Thyroid gland (tissue), 4 donors: ENCODE results near the gene MGMT. TPM values are rescaled to one million over a fixed set of nuclear protein-coding genes. Genes with fewer than 3 reads are reported as not detected.

ENCODE experiments used
- DNase-seq, 2 donors: peaks; one replicate each; pipeline ENCODE4 v3.0.0-alpha.2; 2019
- H3K27ac ChIP-seq, 3 donors: fragments of 200-600 bp; sonication (generic); 1 replicate in 2 of 3; 2 replicates in 1 of 3; pipeline ENCODE4 v1.5.1; 2016 to 2019; ENCODE audit warnings: mild to moderate bottlenecking in 1 of 3, moderate library complexity in 1 of 3
- H3K27me3 ChIP-seq: fragments of 200-600 bp; sonication (generic); one replicate; pipeline ENCODE4 v1.5.1; 2019
- H3K36me3 ChIP-seq, 2 donors: fragments of 200-600 bp; sonication (generic); one replicate each; pipeline ENCODE4 v1.5.1; 2016 to 2019
- H3K4me1 ChIP-seq, 2 donors: fragments of 200-600 bp; sonication (generic); one replicate each; pipeline ENCODE4 v1.5.1; 2017 to 2019
- H3K4me3 ChIP-seq, 3 donors: fragments of 200-600 bp; sonication (generic); replicated peaks in 1 of 3; 1 replicate in 2 of 3; 2 replicates in 1 of 3; pipeline ENCODE4 v1.5.1; 2016; ENCODE audit warnings: mild to moderate bottlenecking in 1 of 3
- H3K9me3 ChIP-seq: fragments of 200-600 bp; sonication (generic); one replicate; pipeline ENCODE4 v1.5.1; 2017
- POLR2A ChIP-seq, 2 donors: fragments of 450-650 bp; IDR thresholded peaks; one replicate each; pipeline ENCODE4 v1.6.1; 2017; ENCODE audit warnings: antibody characterized with exemption in 2 of 2, mild to moderate bottlenecking in 2 of 2, moderate library complexity in 1 of 2
- WGBS, 2 donors: methylation state at CpG; one replicate each; pipeline ENCODE4 v1.1.5; 2017; 5-methylcytosine and 5-hydroxymethylcytosine counted together
- intact Hi-C: fragments of 100-400 bp; cut with DNase I; formaldehyde crosslinking; loops from one replicate; pipeline ENCODE4 v1.15.1; 2023
- total RNA-seq, 4 donors: library from RNA; depleted of rRNA; stranded (reverse); fragments of >200 nt; gene quantifications; one replicate each; pipeline ENCODE4 v1.2.3, GENCODE V29; 2016
- TF ChIP-seq, protein P1 (sequence below), 6 experiments: fragments of 200-600 bp in 3 of 6; fragments of 450-650 bp in 3 of 6; sonication (generic) in 3 of 6; IDR thresholded peaks; one replicate each; pipeline ENCODE4 v1.5.1; 2016 to 2019; ENCODE audit warnings: antibody characterized with exemption in 6 of 6, mild to moderate bottlenecking in 2 of 6, inconsistent platforms in 1 of 6, moderate library complexity in 1 of 6

The MGMT gene
- total RNA-seq, 4 donors from 2014 or later: 17.6 to 48.7 (median 30.7) TPM

DNA sequence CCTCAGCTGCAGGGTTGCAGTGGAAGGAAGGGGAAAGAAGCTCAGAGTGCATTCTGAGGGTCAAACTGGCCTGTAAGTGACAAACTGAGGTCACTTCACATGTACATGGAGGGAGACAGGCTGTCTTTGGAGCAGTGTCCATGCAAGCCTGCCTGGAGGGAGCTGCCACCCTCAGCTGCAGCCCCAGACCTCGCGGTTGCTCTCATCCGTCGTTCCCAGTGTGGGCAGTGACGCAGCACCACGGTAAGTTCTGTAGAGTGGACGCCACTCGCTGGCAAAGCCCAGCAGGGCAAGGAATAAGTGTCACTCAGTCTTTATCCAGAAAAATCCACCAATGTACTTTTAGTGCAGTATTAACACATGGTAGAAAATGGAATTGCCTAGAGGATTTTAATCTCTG lies 225.7 kb downstream of the MGMT start:
- TF ChIP-seq, protein P1, sequence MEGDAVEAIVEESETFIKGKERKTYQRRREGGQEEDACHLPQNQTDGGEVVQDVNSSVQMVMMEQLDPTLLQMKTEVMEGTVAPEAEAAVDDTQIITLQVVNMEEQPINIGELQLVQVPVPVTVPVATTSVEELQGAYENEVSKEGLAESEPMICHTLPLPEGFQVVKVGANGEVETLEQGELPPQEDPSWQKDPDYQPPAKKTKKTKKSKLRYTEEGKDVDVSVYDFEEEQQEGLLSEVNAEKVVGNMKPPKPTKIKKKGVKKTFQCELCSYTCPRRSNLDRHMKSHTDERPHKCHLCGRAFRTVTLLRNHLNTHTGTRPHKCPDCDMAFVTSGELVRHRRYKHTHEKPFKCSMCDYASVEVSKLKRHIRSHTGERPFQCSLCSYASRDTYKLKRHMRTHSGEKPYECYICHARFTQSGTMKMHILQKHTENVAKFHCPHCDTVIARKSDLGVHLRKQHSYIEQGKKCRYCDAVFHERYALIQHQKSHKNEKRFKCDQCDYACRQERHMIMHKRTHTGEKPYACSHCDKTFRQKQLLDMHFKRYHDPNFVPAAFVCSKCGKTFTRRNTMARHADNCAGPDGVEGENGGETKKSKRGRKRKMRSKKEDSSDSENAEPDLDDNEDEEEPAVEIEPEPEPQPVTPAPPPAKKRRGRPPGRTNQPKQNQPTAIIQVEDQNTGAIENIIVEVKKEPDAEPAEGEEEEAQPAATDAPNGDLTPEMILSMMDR (IDR thresholded peaks at IDR 0.05): no peak
- TF ChIP-seq POLR2A (IDR thresholded peaks at IDR 0.05): no peak
- H3K27ac ChIP-seq: no peak overlapping the region
- WGBS, 2 donors: 89 to 91% methylated on average over 8 of the region's 8 CpGs
- no peaks in the 10 kb centered on the region for H3K27me3 ChIP-seq
- intact Hi-C loops: no loop called here
- DNase-seq: no peak
- no peak overlapping the region for H3K4me3 ChIP-seq
- no peaks in the 10 kb centered on the region for H3K9me3 ChIP-seq
- peaks cover 0 to 4% of the 10 kb centered on the region in 2 donors for H3K4me1 ChIP-seq
- no peaks in the 10 kb centered on the region for H3K36me3 ChIP-seq

DNA sequence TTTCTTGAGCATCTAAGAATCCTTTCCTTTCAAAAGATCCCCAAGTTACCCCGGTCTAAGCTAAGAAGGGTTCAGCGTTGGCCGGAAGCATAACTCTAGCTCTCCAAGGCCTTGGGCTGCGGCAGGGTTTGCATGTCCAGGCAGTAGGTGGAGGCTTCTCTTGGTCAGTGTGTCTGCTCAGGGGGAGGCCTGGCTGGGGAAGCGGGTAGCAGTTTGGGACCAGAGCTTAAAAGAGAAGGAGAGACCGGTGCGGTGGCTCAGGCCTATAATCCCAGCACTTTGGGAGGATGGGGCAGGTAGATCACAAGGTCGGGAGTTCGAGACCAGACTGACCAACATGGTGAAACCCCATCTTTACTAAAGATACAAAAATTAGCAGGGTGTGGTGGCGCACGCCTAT lies 226.3 kb downstream of the MGMT start:
- 97 to 99% methylated on average over 11 of the region's 11 CpGs for WGBS, 2 donors
- TF ChIP-seq, protein P1 (IDR thresholded peaks at IDR 0.05): no peak
- no peak for TF ChIP-seq POLR2A (IDR thresholded peaks at IDR 0.05)
- intact Hi-C loops: no loop called here

DNA sequence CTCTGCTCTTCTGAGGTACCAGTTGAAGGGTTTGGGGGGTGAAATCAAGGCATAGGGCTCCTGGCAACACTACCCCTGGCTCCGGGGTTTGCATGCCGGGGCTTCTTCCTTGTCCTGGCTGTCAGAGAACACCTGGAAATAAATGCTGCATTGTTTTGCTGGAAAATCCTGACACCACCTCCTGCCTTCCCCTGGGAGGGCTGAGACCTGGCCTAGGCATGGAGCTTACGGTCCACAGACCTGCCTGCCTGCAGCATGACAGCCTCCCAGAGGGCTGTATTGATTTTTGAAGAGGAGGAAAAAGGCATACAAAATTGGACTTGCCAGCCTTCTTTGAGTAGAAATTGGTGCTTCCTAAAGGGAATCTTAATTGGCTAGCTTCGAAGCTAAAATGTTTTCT lies 227.1 kb downstream of the MGMT start:
- Histone ChIP-seq H3K9me3 (no peaks in the 10 kb centered on the region), H3K27ac (no peak overlapping the region), H3K36me3 (no peaks in the 10 kb centered on the region), H3K27me3 (no peaks in the 10 kb centered on the region), H3K4me3 (no peak overlapping the region), H3K4me1 (peaks cover 0 to 4% of the 10 kb centered on the region in 2 donors)
- 62 to 78% methylated on average over 4 of the region's 4 CpGs for WGBS, 2 donors
- intact Hi-C loops: no loop called here
- no peak for DNase-seq
- TF ChIP-seq, protein P1 (IDR thresholded peaks at IDR 0.05): no peak
- TF ChIP-seq POLR2A (IDR thresholded peaks at IDR 0.05): no peak

More for the DNA sequence above, 226.3 kb downstream of the MGMT start:
- Histone ChIP-seq H3K27ac (no peak overlapping the region), H3K9me3 (no peaks in the 10 kb centered on the region), H3K27me3 (no peaks in the 10 kb centered on the region), H3K4me1 (peaks cover 0 to 4% of the 10 kb centered on the region in 2 donors), H3K4me3 (no peak overlapping the region), H3K36me3 (no peaks in the 10 kb centered on the region)
- DNase-seq: no peak

DNA sequence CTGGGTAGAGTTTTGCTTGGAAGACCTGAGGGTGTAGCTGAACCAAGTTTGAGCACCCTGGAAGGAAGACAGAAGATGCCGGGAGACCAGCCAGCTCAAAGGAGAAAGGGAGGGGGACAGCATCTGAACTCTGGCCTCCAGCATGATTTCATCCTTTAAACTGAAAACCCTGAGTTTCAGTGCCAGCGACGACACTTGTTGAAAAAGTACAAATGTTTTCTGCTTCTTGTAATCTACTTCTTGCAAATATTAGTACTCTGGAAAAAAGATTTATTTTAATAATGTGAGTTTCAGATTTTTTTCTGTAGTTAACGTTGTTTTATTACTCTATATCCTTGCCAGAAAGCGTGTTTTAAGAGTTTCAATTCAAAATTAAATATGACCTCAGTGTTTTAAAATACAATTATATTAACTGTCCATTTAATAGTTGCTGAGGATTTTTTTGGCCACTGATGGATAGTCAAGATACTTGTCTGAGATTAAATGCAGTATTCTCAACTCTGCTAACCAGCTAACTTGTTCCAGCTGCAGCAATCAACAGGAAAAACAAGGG lies 227.7 kb downstream of the MGMT start:
- Histone ChIP-seq H3K4me1 (peaks cover 0 to 4% of the 10 kb centered on the region in 2 donors), H3K36me3 (no peaks in the 10 kb centered on the region), H3K27me3 (no peaks in the 10 kb centered on the region), H3K27ac (no peak overlapping the region), H3K9me3 (no peaks in the 10 kb centered on the region), H3K4me3 (no peak overlapping the region)
- TF ChIP-seq, protein P1 (IDR thresholded peaks at IDR 0.05): no peak
- no peak for TF ChIP-seq POLR2A (IDR thresholded peaks at IDR 0.05)
- WGBS, 2 donors: 68 to 78% methylated on average over 5 of the region's 5 CpGs
- DNase-seq: no peak
- intact Hi-C loops: no loop called here

DNA sequence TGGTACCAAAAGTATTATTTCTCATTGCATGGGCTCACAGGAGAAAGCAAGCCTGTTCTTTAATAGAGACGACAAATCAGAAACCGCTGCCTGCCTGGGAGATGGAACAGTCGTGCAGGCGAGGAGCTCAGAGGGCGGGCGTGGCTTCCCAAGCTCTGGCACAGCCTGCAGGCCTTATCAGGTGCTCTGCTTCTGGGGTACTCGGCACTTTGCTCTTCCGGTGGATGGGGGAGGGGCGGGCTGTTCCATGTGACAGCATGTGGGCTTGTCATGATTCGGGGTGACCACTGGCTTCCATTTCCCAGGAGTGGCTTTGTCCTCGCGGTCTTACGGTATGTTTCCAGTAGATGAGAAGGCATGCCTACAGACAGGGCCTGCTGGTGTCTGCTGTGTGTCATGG lies 228.6 kb downstream of the MGMT start:
- intact Hi-C loops: no loop called here
- H3K36me3 ChIP-seq: no peaks in the 10 kb centered on the region
- 86 to 87% methylated on average over 13 of the region's 13 CpGs for WGBS, 2 donors
- H3K27me3 ChIP-seq: no peaks in the 10 kb centered on the region
- peaks cover 0 to 4% of the 10 kb centered on the region in 2 donors for H3K4me1 ChIP-seq
- TF ChIP-seq POLR2A (IDR thresholded peaks at IDR 0.05): no peak
- TF ChIP-seq, protein P1 (IDR thresholded peaks at IDR 0.05): no peak
- H3K9me3 ChIP-seq: no peaks in the 10 kb centered on the region
- H3K27ac ChIP-seq: no peak overlapping the region
- H3K4me3 ChIP-seq: no peak overlapping the region
- no peak for DNase-seq
